ENCODE results near the gene SLC9A9.
"Not testable (repeated sequence)": the region's sequence is repeated elsewhere in the genome, so short reads cannot be mapped to it uniquely, and the experiment has no call there.

DNA sequence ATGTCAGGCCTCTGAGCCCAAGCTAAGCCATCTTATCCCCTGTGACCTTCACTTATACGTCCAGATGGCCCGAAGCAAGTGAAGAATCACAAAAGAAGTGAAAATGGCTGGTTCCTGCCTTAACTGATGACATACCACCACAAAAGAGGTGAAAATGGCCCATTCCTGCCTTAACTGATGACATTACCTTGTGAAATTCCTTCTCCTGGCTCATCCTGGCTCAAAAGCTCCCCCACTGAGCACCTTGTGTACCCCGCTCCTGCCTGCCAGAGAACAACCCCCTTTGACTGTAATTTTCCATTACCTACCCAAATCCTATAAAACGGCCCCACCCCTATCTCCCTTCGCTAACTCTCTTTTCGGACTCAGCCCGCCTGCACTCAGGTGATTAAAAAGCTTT, 42.8 kb downstream of the SLC9A9 start:
- TF ChIP-seq, protein P1, sequence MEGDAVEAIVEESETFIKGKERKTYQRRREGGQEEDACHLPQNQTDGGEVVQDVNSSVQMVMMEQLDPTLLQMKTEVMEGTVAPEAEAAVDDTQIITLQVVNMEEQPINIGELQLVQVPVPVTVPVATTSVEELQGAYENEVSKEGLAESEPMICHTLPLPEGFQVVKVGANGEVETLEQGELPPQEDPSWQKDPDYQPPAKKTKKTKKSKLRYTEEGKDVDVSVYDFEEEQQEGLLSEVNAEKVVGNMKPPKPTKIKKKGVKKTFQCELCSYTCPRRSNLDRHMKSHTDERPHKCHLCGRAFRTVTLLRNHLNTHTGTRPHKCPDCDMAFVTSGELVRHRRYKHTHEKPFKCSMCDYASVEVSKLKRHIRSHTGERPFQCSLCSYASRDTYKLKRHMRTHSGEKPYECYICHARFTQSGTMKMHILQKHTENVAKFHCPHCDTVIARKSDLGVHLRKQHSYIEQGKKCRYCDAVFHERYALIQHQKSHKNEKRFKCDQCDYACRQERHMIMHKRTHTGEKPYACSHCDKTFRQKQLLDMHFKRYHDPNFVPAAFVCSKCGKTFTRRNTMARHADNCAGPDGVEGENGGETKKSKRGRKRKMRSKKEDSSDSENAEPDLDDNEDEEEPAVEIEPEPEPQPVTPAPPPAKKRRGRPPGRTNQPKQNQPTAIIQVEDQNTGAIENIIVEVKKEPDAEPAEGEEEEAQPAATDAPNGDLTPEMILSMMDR (IDR thresholded peaks at IDR 0.05; ENCODE audit: poor library complexity, severe bottlenecking) = not testable (repeated sequence)
- not testable (repeated sequence) for TF ChIP-seq EP300 (conservative IDR thresholded peaks at IDR 0.05; ENCODE audit: poor library complexity, severe bottlenecking); SMC3 (conservative IDR thresholded peaks at IDR 0.05; ENCODE audit: poor library complexity); POLR2AphosphoS5 (IDR thresholded peaks at IDR 0.05); RAD21 (conservative IDR thresholded peaks at IDR 0.05); EZH2 (IDR thresholded peaks at IDR 0.05; ENCODE audit: borderline replicate concordance, insufficient read depth, low read length, poor library complexity, severe bottlenecking); TAF1 (IDR thresholded peaks at IDR 0.05; ENCODE audit: low read depth)
